Prostate gland (tissue), 2 donors: ENCODE measurements around the gene RPS6KA3. TPM values are rescaled to one million over a fixed set of nuclear protein-coding genes. Genes with fewer than 3 reads are reported as not detected.
"Not testable (repeated sequence)": the region's sequence is repeated elsewhere in the genome, so short reads cannot be mapped to it uniquely, and the experiment has no call there.

Experiments
- DNase-seq: peaks from one replicate; pipeline ENCODE4 v3.0.0-alpha.2; 2019; ENCODE audit warnings: low spot score
- H3K27ac ChIP-seq, 2 donors: fragments of 200-600 bp; sonication (generic); 2 replicates each; pipeline ENCODE4 v1.5.1; 2017 to 2019
- H3K27me3 ChIP-seq: fragments of 200-600 bp; sonication (generic); replicated peaks from 2 replicates; pipeline ENCODE4 v1.5.1; 2019; ENCODE audit not compliant: insufficient read depth
- H3K36me3 ChIP-seq, 2 donors: fragments of 200-600 bp; sonication (generic); 1 replicate in 1 of 2; 2 replicates in 1 of 2; pipeline versions ENCODE4 v1.5.1 to v1.8.1; 2017 to 2019
- H3K4me1 ChIP-seq: fragments of 200-600 bp; sonication (generic); replicated peaks from 2 replicates; pipeline ENCODE4 v1.5.1; 2019
- H3K4me3 ChIP-seq, 2 donors: fragments of 200-600 bp; sonication (generic); 2 replicates each; pipeline ENCODE4 v1.5.1; 2017 to 2019
- H3K9me3 ChIP-seq: fragments of 200-600 bp; sonication (generic); 2 replicates; pipeline ENCODE4 v1.5.1; 2017
- POLR2A ChIP-seq: fragments of 450-650 bp; IDR thresholded peaks from one replicate; pipeline ENCODE4 v1.6.1; 2016; ENCODE audit warnings: antibody characterized with exemption, mild to moderate bottlenecking
- POLR2AphosphoS5 ChIP-seq: sonication (generic); formaldehyde crosslinking; IDR thresholded peaks from one replicate; pipeline ENCODE4 v1.6.1; 2017; ENCODE audit warnings: antibody characterized with exemption
- whole genome bisulfite sequencing: methylation state at CpG from one replicate; pipeline ENCODE4 v1.1.5; 2018; 5-methylcytosine and 5-hydroxymethylcytosine counted together
- intact Hi-C: fragments of 100-400 bp; cut with DNase I; formaldehyde crosslinking; loops from one replicate; pipeline ENCODE4 v1.14.2; 2022
- total RNA-seq, 2 donors: library from RNA; depleted of rRNA; stranded (reverse); fragments of >200 nt; gene quantifications; one replicate each; pipeline ENCODE4 v1.1.0, GENCODE V29; 2016
- TF ChIP-seq, protein P1 (sequence below), 4 experiments: fragments of 200-600 bp in 2 of 4; fragments of 450-650 bp in 2 of 4; sonication (generic) in 2 of 4; IDR thresholded peaks; 1 replicate in 3 of 4; 2 replicates in 1 of 4; pipeline ENCODE4 v1.5.1; 2016 to 2019; ENCODE audit warnings: antibody characterized with exemption in 4 of 4, mild to moderate bottlenecking in 2 of 4, moderate library complexity in 2 of 4

The RPS6KA3 gene
- total RNA-seq, 2 donors from 2014 or later: 19.8 to 52.8 TPM

DNA sequence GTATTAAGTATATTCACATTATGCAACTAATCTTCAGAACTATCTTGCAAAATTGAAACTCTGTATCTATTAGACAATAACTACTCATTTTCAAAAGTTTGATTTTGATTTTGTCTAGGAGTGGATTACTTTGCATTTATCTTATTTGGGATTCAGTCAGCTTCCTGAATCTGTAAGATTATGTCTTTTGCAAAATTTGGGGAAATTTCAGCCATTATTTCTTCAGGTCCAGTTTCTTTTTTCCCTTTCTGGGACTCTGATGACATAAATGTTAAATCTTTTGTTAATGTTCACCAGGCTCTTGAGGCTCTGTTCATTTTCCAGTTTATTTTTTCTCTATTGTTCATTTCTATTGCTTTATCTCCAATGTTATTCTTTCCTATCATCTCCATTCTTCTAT lies 15.0 kb downstream of the RPS6KA3 start:
- H3K4me3 ChIP-seq: no peak overlapping the region
- H3K4me1 ChIP-seq: no peaks in the 10 kb centered on the region
- intact Hi-C loops: loop anchor here (2.0 kb wide), 1 partner anchor 191 kb away; no protein-coding TSS in a partner anchor
- no peak for TF ChIP-seq POLR2AphosphoS5
- TF ChIP-seq, protein P1, sequence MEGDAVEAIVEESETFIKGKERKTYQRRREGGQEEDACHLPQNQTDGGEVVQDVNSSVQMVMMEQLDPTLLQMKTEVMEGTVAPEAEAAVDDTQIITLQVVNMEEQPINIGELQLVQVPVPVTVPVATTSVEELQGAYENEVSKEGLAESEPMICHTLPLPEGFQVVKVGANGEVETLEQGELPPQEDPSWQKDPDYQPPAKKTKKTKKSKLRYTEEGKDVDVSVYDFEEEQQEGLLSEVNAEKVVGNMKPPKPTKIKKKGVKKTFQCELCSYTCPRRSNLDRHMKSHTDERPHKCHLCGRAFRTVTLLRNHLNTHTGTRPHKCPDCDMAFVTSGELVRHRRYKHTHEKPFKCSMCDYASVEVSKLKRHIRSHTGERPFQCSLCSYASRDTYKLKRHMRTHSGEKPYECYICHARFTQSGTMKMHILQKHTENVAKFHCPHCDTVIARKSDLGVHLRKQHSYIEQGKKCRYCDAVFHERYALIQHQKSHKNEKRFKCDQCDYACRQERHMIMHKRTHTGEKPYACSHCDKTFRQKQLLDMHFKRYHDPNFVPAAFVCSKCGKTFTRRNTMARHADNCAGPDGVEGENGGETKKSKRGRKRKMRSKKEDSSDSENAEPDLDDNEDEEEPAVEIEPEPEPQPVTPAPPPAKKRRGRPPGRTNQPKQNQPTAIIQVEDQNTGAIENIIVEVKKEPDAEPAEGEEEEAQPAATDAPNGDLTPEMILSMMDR (IDR thresholded peaks at IDR 0.05): no peak
- no peak for TF ChIP-seq POLR2A
- H3K27ac ChIP-seq: no peak overlapping the region
- H3K36me3 ChIP-seq: no peaks in the 10 kb centered on the region
- H3K27me3 ChIP-seq: no peaks in the 10 kb centered on the region
- no peak for DNase-seq
- H3K9me3 ChIP-seq: no peaks in the 10 kb centered on the region

DNA sequence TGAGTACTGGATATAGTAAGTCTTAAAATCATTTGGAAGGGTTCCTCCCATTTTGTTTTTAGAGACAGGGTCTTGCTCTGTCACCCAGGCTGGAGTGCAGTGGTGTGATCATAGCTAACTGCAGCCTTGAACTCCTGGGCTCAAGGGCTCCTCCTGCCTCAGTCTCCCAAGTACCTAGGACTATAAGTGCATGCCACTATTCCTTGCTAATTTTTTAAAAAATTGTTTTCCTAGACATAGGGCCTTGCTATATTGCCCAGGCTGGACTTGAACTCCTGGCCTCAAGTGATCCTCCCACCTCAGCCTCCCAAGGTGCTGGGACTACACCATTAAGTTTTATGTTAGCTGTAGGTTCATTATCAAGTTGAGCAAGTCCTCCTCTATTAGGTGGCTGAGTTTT lies 16.6 kb downstream of the RPS6KA3 start:
- DNase-seq, H3K27me3 ChIP-seq, H3K4me1 ChIP-seq, H3K27ac ChIP-seq, H3K9me3 ChIP-seq, H3K4me3 ChIP-seq, H3K36me3 ChIP-seq, intact Hi-C loops: not testable (repeated sequence)

DNA sequence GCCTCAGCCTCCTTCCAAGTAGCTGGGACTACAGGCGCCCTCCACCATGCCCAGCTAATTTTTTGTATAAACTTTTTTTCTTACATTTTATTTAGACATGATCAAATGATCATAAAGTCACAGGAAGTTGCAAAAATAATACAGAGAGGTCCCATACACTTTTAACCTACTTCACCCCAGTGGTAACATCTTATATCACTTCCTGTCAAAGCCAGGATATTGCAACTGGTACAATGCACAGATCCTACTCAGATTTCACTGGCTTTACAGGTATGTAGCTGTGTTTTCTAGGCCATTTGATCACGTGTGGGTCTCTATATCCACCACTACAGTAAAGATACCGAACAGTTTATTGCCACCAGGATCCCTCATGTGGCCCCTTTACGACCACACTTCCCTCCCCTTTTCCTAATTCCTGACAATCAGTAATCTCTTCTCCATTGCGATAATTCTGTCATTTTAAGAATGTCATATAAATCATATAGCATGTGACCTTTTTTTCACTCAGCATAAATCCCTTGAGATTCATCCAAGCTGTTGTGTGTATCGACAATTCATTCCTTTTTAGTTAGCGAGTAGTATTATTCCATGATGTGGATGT lies 18.0 kb downstream of the RPS6KA3 start:
- no peaks in the 10 kb centered on the region for H3K4me1 ChIP-seq
- intact Hi-C loops: no loop called here
- no peaks in the 10 kb centered on the region for H3K9me3 ChIP-seq
- DNase-seq: no peak
- H3K4me3 ChIP-seq: no peak overlapping the region
- H3K36me3 ChIP-seq: no peaks in the 10 kb centered on the region
- 84% methylated on average over 7 of the region's 7 CpGs for WGBS
- TF ChIP-seq, protein P1 (IDR thresholded peaks at IDR 0.05): no peak
- TF ChIP-seq POLR2AphosphoS5: no peak
- no peak for TF ChIP-seq POLR2A
- H3K27ac ChIP-seq: no peak overlapping the region
- H3K27me3 ChIP-seq: no peaks in the 10 kb centered on the region

DNA sequence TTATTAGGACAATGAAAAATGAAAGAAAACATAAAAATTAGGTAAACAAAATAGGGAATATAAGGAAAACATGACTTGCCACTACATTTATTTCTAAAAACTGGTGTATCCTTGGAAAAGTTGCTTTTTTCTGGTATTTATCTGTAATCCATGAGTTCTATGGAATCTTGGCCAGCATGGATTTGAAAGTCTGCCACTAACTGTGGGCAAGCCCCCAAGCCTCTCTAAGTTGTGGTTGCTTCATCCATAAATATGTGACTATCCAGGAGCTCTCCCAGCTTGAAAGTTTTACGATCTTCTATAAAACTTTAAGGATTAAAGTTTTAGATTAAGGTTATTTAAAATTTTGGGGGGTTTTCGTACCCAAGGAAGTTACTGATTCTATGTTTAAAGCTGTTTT lies 21.8 kb downstream of the RPS6KA3 start:
- WGBS: 22% methylated on average over 2 of the region's 2 CpGs
- no peak for DNase-seq
- H3K4me1 ChIP-seq: no peaks in the 10 kb centered on the region
- H3K36me3 ChIP-seq: no peaks in the 10 kb centered on the region
- H3K4me3 ChIP-seq: no peak overlapping the region
- no peaks in the 10 kb centered on the region for H3K9me3 ChIP-seq
- no peak overlapping the region for H3K27ac ChIP-seq
- H3K27me3 ChIP-seq: no peaks in the 10 kb centered on the region
- TF ChIP-seq, protein P1 (IDR thresholded peaks at IDR 0.05): no peak
- TF ChIP-seq POLR2A: no peak
- no peak for TF ChIP-seq POLR2AphosphoS5
- intact Hi-C loops: no loop called here

DNA sequence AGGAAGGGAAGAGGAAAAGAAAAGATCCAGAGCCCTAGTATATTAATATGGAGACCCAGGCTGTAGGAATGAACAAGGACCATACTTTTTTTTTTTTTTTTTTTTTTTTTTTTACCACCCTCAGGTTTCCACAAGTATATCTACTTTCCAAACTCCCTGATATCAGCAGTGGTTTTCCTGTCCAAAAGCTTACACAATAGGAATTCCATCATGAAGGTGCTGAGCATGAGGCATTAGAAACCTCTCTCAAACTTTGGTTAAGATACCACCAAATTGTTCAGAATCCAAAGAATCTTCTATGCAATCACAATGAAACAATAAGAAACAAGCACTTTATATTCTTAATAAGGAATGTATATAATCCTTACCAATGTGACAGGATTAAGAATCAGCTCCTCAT lies 26.5 kb downstream of the RPS6KA3 start:
- Histone ChIP-seq H3K27me3 (no peaks in the 10 kb centered on the region), H3K4me1 (no peaks in the 10 kb centered on the region), H3K27ac (no peak overlapping the region), H3K36me3 (no peaks in the 10 kb centered on the region), H3K4me3 (no peak overlapping the region), H3K9me3 (no peaks in the 10 kb centered on the region)
- DNase-seq: no peak
- intact Hi-C loops: no loop called here
- TF ChIP-seq, protein P1 (IDR thresholded peaks at IDR 0.05): no peak
- no peak for TF ChIP-seq POLR2A
- no peak for TF ChIP-seq POLR2AphosphoS5
